RPMI7951 (cell line): ENCODE data around the gene NPIPA5. TPM values are rescaled to one million over a fixed set of nuclear protein-coding genes. Genes with fewer than 3 reads are reported as not detected.
"Not testable (repeated sequence)": the region's sequence is repeated elsewhere in the genome, so short reads cannot be mapped to it uniquely, and the experiment has no call there.

Source experiments
- DNase-seq: peaks from one replicate; pipeline ENCODE4 v3.0.0-alpha.2; 2012; ENCODE audit warnings: low read depth
- total RNA-seq: library from RNA; depleted of rRNA; stranded (reverse); fragments of >200 nt; shearing (Covaris generic); gene quantifications from 2 replicates; pipeline ENCODE4 v1.2.3, GENCODE V29; 2014

The NPIPA5 gene
- total RNA-seq, 1 experiment from 2014 or later: 2.4 TPM

DNA sequence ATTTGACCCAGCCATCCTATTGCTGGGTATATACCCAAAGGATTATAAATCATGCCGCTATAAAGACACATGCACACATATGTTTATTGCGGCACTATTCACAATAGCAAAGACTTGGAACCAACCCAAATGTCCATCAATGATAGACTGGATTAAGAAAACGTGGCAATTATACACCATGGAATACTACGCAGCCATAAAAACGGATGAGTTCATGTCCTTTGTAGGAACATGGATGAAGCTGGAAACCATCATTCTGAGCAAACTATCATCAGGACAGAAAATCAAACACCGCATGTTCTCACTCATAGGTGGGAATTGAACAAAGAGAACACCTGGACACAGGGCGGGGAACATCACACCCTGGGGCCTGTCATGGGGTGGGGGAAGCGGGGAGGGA lies 14.9 kb upstream of the NPIPA5 start:
- DNase-seq: not testable (repeated sequence)

DNA sequence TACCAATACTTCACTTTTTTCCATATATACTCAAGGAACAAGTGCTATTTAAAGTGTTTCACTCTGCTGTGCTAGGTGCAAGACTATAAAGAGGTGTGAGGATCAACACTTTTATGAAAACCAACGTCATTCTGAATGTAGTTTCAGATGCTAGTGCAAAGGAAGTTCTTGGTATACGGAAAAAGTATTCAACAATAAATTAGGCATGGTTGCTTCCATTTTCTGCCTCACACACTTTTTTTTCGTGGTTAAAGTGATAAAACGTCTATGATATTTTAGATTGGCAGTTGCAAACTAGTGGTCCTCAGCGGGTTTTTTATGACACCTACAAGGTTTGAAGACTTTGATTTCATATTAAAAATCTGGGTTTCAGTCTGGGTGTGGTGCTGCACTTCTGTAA lies 11.8 kb upstream of the NPIPA5 start:
- not testable (repeated sequence) for DNase-seq

DNA sequence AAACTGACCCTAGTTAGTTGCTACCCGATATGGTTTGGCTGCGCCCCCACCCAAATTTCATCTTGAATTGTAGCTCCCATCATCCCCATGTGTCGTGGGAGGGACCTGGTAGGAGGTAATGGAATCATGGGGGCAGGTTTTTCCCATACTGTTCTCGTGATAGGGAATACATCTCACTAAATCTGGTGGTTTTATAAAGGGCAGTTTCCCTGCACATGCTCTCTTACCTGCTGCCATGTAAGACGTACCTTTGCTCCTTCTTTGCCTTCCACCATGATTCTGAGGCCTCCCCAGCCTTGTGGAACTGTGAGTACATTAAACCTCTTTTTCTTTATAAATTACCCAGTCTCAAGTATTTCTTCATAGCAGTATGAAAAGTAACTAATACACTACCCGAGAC lies 10.0 kb upstream of the NPIPA5 start:
- DNase-seq: not testable (repeated sequence)

DNA sequence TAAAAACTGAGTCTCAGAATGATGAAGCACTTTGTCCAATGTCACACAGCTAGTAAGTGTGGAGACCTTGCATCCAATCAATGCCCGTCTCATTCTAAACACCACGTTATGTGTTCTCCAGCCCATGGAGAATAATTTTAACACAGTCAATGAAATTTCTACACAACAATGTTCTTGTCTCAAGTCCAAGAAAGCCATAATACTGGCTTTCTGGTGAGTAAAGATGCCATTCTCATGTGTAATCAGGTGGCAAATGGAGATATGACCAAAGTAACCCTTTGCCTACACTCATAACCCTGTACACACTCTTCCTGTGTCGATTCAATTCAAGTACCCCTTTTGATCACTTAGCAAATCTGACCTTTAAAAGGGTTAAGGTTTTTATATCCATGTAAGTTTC lies 4.7 kb upstream of the NPIPA5 start:
- DNase-seq: peak; percentile 4

DNA sequence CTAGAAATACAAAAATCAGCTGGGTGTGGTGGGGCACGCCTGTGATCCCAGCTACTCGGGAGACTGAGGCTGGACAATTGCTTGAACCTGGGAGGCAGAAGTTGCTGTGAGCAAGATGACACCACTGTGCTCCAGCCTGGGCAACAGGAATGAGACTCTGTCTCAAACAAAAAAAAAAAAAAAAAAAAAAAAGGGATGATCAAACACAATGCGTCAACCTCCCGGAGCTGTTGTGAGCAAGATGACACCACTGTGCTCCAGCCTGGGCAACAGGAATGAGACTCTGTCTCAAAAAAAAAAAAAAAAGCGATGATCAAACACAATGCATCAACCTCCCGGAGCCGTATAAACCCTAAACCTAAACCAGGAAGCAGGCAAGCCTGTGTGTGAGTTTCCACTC lies 20.6 kb downstream of the NPIPA5 start:
- DNase-seq: not testable (repeated sequence)

DNA sequence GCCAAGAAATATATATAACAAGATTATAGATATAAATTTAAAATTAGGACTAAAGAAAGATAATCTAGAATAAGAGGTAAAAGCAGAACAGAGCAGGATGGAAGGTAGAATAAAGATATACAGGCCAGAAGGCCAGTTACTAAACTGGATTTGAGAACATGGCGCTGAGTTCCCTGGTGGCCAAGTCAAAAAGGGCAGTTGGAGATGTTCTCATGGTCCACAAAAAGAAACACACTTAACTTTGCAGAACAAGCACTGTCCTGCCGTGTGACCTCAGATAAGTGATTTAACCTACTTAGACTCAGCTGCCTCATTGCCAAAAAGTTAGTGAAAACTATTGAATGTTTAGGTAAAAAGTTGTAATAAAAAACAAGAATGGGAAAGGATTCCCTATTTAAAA lies 23.2 kb downstream of the NPIPA5 start:
- not testable (repeated sequence) for DNase-seq

DNA sequence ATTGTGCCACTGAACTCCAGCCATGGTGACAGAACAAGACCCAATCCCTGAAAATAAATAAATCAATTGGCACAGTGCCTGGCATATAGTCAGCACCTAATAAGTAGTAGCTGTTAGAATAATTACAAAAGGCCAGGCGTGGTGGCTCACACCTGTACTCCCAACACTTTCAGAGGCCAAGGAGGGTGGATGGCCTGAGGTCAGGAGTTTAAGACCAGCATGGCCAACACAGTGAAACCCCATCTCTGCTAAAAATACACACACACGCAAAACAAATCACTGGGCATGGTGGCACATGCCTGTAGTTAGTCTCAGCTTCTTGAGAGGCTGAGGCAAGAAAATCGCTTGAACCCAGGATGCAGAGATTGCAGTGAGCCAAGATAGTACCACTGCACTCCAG lies 25.2 kb downstream of the NPIPA5 start:
- not testable (repeated sequence) for DNase-seq

DNA sequence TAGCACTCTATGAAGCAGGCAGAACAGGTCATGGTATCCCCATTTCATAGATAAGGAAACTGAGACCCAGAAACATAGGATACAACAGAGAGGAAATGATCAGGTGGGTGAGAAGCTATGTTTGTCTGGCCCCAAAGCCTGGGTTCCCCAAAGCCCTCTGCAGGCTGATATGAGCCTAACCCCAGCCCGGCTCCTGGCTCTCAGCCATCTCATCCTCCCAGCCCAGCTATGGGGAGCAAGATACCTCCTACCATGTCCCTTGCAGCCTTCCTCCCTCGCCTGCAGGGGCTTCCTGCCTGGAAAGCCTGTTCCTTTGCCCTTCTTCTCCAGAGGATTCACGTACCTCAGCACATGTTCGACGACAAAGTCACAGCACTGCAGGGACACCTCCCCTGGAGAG lies 26.3 kb downstream of the NPIPA5 start:
- not testable (repeated sequence) for DNase-seq

DNA sequence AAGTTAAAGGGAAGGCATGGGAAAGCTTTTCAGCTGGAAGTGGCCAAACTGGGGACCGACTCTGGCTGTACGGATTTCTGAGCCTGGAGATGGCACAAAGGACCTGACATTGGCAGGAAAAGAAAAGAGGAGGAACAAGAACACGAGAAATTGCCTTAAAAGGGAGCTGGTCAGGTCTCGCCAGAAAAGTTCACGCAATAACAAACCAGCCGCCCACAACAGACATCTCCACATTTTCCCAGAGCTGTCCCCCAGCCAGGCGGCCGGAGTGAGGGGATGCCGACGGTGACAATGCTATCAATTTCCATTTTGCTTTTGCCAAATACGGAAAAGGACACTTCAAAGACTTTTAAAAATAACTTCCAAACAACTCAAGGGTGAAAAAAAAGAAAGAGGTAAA lies 26.8 kb downstream of the NPIPA5 start:
- DNase-seq: not testable (repeated sequence)

DNA sequence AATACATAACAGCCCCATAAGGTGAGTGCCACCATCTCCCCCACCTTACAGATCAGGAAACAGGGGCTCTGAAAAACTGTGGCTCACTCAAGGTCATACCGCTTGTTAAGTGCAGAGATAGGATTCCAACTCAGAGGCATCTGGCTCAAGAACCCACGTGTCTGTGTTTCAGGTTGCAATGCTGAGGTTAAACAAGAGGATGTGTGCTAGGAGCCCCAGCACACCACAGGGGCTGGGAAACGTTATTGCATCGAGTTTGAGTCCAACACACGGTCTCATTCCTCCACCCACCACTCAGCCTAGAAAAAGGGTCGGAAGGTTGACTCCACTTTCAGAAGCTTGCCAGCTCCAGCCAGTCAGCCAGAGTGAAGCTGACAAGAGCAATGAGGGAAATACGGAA lies 29.4 kb downstream of the NPIPA5 start:
- not testable (repeated sequence) for DNase-seq

DNA sequence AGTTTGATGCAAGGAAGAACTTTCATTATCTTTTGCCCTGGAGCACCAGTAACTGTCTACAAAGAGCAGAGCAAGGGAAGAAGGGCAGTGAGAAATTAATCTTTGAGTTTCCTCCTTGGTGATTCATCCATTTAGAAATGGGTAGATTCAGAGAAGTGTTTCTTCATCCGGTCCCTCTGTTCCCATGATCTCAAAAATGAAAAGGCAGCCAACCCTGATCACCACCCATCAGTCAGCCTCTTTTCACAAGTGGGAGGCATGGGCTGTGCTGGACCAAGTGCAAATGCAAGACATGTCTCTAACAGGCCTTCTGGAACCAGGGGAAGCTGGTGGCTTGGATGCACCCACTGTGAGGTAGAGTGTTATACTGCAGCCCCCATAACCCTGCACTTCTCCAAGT lies 35.8 kb downstream of the NPIPA5 start:
- DNase-seq: not testable (repeated sequence)

DNA sequence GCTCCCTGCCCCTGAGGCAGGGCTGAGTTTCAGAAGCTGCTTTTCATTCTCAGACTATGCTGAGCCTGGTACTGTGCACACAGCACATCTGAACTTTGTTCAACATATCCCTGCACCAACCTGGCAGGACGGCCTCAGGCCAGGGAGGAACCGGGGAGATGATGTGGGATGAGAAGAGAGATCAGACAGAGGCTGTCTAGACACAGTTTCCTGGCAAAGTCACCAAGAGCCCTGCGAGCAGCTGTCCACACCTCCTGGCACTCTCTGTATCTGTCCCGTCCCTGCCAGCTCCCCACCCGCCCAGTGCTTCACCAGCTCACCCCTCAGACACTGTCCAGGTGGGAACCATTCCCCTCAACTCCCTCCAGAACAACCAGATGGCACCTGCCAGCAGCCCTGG lies 39.1 kb downstream of the NPIPA5 start:
- not testable (repeated sequence) for DNase-seq

DNA sequence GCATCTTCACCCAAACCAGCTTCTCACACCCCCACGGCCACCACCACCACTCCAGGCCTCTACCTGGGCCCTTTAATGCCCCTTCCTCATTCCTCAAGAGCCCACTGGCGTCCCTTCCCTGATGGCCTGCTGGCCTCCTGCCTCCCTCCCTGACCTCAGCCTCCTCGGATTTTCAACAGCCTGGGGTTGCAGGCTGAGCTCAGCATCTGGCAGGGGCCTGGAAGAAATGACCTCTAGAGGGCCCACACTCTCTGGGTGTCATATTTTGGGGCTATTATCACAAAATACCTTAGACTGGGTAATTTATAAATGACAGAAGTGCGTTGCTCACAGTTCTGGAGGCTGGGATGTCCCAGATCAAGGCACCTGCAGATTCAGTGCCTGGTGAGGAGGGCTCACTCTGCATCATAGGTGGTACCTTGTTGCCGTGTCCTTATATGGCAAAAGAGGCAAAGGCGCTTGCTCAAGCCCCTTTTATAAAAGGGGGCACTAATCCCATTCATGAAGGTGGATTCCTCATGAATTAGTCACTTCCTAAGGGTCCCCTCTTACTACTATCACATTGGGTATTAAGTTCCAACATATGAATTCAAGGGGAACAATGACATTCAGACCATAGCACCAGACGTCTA lies 40.0 kb downstream of the NPIPA5 start:
- not testable (repeated sequence) for DNase-seq

DNA sequence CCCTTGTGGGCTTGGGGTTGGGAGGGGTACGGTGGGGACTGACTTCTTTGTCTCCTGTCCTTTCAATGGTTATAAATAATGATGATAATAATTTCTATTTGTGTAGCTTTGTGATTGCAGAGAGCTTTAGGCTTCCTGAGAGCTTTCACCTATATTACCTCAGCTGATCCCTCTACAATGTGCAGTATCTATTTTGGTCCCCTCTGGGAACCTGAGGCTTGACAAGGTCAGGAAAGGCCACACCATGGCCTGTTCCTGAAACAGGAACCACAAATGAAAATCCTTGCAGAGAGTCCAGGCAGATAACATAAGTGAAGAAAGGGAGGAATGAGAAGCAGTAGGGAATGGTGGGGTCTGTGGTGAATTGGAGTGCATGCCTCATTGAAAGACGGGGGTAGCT lies 42.5 kb downstream of the NPIPA5 start:
- DNase-seq: not testable (repeated sequence)

DNA sequence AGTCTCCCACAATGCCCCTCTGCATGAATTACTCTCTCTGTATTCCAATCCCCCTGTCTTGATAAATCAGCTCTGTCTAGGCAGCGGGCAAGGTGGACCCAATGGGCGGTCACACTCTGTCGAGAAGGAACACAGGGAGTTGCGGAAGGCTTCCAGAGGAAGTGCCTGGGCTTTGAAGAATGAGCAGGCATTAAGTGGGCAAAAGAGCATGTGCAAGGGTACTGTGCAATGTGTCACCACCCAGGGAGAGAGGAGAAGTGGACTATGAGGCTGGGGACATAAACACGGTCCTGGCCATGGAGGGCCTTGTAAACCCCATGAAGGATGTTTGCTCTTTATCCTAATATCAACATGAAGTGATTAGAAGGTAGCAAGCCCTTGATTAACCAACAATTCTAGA lies 44.1 kb downstream of the NPIPA5 start:
- not testable (repeated sequence) for DNase-seq

DNA sequence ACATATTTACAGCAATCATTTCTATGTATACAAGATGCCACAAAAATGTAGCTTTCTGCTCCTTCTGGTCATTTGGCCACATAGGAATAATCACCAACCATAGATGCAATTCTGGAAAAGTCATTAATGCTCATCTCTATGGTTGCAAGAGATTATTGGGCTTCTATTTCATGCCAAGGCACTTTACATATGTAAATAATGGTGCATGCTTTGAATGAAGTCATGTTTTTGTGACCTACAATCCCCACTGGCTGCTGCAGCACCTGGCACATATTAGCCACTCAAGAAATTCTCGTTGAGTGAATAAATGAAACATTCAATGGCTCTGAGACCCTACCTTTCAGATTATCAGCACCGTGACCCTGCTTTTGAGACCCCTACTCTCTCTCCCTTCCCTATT lies 47.1 kb downstream of the NPIPA5 start:
- not testable (repeated sequence) for DNase-seq

DNA sequence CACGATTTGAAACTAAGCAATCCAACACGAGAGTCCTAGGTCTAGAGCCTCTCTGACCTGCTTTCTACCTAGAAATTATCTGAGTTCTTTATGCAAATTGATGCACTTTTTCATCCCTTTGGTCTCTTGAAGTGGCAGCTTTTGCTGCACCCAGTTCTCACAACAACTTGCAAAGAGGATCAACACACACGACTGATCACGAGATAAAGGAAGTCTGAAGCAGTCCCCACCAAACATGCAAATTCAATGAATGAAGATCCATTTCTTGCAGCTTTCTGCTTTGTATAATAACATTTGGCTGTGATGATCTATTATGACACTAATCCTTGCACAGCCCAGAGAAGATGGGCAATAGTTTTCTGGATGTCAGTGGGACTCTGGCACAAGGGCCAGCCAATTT lies 53.1 kb downstream of the NPIPA5 start:
- DNase-seq: not testable (repeated sequence)

DNA sequence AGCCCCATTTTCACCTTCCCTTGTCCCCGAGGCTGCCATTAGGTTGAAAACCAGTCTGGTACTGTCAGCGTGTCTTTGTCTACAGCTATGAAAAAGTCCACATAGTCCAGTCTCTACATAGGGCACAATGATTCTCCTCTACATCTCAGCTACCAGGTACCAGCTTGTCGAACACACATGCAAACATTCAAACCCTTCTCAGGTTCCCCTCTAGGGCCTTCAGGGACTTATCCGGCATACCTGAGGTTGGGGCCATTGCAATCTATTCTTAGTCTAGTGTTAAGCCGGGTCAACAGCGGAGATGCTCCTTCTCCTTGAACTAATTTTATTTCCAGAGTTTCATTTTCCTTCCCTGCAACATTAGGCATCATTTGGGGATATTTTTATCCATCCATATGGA lies 54.7 kb downstream of the NPIPA5 start:
- DNase-seq: not testable (repeated sequence)

DNA sequence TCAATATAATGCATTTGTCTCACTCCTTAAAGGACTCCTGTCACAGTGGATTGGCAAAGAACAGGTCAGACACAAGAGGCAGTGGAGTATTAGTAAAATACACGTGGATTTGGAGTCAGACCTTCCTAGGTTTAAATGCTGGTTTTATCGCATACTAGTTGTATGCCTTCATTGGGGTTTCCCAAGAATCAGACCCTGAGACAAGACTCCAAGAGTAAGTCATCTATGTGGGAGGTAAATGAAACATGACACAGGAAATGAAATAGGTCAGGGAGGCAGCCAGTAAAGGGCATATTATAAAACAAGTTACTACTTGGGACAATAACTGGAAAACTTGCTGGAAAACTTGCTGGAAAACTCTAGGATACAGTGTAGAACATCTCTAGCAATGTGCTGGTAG lies 56.9 kb downstream of the NPIPA5 start:
- not testable (repeated sequence) for DNase-seq

DNA sequence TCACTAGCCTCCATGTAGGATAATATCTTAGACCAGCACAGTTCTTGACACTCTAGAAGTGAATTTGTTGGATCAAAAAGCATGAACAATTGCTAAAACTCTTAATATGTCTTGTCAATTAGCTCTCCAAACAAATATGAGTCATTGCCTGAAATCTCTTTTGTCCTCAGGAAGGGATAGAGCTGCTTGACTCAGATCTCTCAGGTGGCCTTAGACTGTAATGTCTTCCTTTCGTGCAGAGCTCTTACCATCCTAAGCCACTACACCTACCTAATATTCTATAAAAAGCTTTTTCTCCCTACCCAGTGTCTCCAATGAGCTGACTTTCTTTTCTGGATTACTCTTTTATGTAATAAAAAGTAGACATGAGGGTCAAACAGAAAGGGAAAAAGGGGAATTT lies 63.5 kb downstream of the NPIPA5 start:
- DNase-seq: not testable (repeated sequence)
